Esophagus muscularis mucosa (tissue), 3 donors: ENCODE results near the gene ACOXL.

Experiments
- CTCF ChIP-seq, 3 experiments: fragments of 200-600 bp in 2 of 3; fragments of 450-650 bp in 1 of 3; sonication (generic) in 2 of 3; IDR thresholded peaks; one replicate each; pipeline ENCODE4 v1.5.1; 2017 to 2019; ENCODE audit warnings: antibody characterized with exemption in 3 of 3, mild to moderate bottlenecking in 2 of 3, moderate library complexity in 1 of 3
- POLR2A ChIP-seq: fragments of 450-650 bp; IDR thresholded peaks from one replicate; pipeline ENCODE4 v1.6.1; 2017; ENCODE audit warnings: antibody characterized with exemption, moderate library complexity, mild to moderate bottlenecking, low read depth

- TF ChIP-seq POLR2A (no peak), CTCF (IDR thresholded peaks at IDR 0.05) (no peak)
Observed at GRCh38 chr2:111055735-111056134, 323.4 kb downstream of the ACOXL start.
